ENCODE data around the gene ZNF804B.

The ZNF804B gene

GRCh38 chr7:88985295-88985694 is 225.8 kb downstream of the ZNF804B start:
- no peaks in the 10 kb centered on the region for H3K9me3 Mint-ChIP-seq
- no peak overlapping the region for H3K4me3 Mint-ChIP-seq
- no peaks in the 10 kb centered on the region for H3K27me3 Mint-ChIP-seq
- H3K4me1 Mint-ChIP-seq (ENCODE audit: low read depth): no peaks in the 10 kb centered on the region
- DNase-seq: no peak
- H3K27ac Mint-ChIP-seq: no peak overlapping the region
- no peaks in the 10 kb centered on the region for H3K36me3 Mint-ChIP-seq (ENCODE audit: low read depth)

- peaks cover 26% of the 10 kb centered on the region for H3K4me1 Mint-ChIP-seq (ENCODE audit: low read depth)
- no peak for DNase-seq
- H3K27ac Mint-ChIP-seq: no peak overlapping the region
- H3K27me3 Mint-ChIP-seq: no peaks in the 10 kb centered on the region
- no peaks in the 10 kb centered on the region for H3K9me3 Mint-ChIP-seq
- no peaks in the 10 kb centered on the region for H3K36me3 Mint-ChIP-seq (ENCODE audit: low read depth)
- no peak overlapping the region for H3K4me3 Mint-ChIP-seq
These were observed 241.8 kb downstream of the ZNF804B start for GRCh38 chr7:89001306-89001705.

GRCh38 chr7:89002981-89003956 is 243.8 kb downstream of the ZNF804B start:
- Mint-ChIP-seq H3K9me3 (no peaks in the 10 kb centered on the region), H3K27ac (peak overlapping the region; percentile 97), H3K27me3 (no peaks in the 10 kb centered on the region), H3K36me3 (ENCODE audit: low read depth) (no peaks in the 10 kb centered on the region), H3K4me1 (ENCODE audit: low read depth) (peaks cover 26% of the 10 kb centered on the region), H3K4me3 (peak overlapping the region; percentile 60)
- no peak for DNase-seq

- Mint-ChIP-seq H3K4me1 (ENCODE audit: low read depth) (no peaks in the 10 kb centered on the region), H3K4me3 (no peak overlapping the region), H3K27ac (no peak overlapping the region), H3K27me3 (no peaks in the 10 kb centered on the region), H3K9me3 (no peaks in the 10 kb centered on the region), H3K36me3 (ENCODE audit: low read depth) (no peaks in the 10 kb centered on the region)
- DNase-seq: no peak
These were observed 252.5 kb downstream of the ZNF804B start for GRCh38 chr7:89012016-89012415.

GRCh38 chr7:89017695-89018094 is 258.2 kb downstream of the ZNF804B start:
- DNase-seq: no peak
- Mint-ChIP-seq H3K9me3 (peaks cover 2% of the 10 kb centered on the region), H3K4me1 (ENCODE audit: low read depth) (no peaks in the 10 kb centered on the region), H3K36me3 (ENCODE audit: low read depth) (no peaks in the 10 kb centered on the region), H3K27ac (no peak overlapping the region), H3K27me3 (no peaks in the 10 kb centered on the region), H3K4me3 (no peak overlapping the region)

- peaks cover 2% of the 10 kb centered on the region for H3K9me3 Mint-ChIP-seq
- no peaks in the 10 kb centered on the region for H3K36me3 Mint-ChIP-seq (ENCODE audit: low read depth)
- no peak overlapping the region for H3K4me3 Mint-ChIP-seq
- no peaks in the 10 kb centered on the region for H3K27me3 Mint-ChIP-seq
- no peaks in the 10 kb centered on the region for H3K4me1 Mint-ChIP-seq (ENCODE audit: low read depth)
- H3K27ac Mint-ChIP-seq: no peak overlapping the region
- no peak for DNase-seq
These were observed 262.2 kb downstream of the ZNF804B start for GRCh38 chr7:89021741-89022140.

- no peak for DNase-seq
- Mint-ChIP-seq H3K4me1 (ENCODE audit: low read depth) (no peaks in the 10 kb centered on the region), H3K36me3 (ENCODE audit: low read depth) (no peaks in the 10 kb centered on the region), H3K9me3 (peaks cover 2% of the 10 kb centered on the region), H3K4me3 (no peak overlapping the region), H3K27ac (no peak overlapping the region), H3K27me3 (no peaks in the 10 kb centered on the region)
These were observed 263.7 kb downstream of the ZNF804B start for GRCh38 chr7:89023206-89023605.

GRCh38 chr7:89023877-89024276 is 264.4 kb downstream of the ZNF804B start:
- Mint-ChIP-seq H3K4me3 (no peak overlapping the region), H3K4me1 (ENCODE audit: low read depth) (no peaks in the 10 kb centered on the region), H3K9me3 (peaks cover 2% of the 10 kb centered on the region), H3K36me3 (ENCODE audit: low read depth) (no peaks in the 10 kb centered on the region), H3K27me3 (no peaks in the 10 kb centered on the region), H3K27ac (no peak overlapping the region)
- no peak for DNase-seq

- no peak for DNase-seq
These were observed 268.3 kb downstream of the ZNF804B start for GRCh38 chr7:89027781-89028180.

GRCh38 chr7:89028319-89028718 is 268.8 kb downstream of the ZNF804B start:
- Mint-ChIP-seq H3K27ac (no peak overlapping the region), H3K27me3 (no peaks in the 10 kb centered on the region), H3K9me3 (no peaks in the 10 kb centered on the region), H3K4me1 (ENCODE audit: low read depth) (peaks cover 3% of the 10 kb centered on the region), H3K4me3 (no peak overlapping the region), H3K36me3 (ENCODE audit: low read depth) (no peaks in the 10 kb centered on the region)
- no peak for DNase-seq

More at GRCh38 chr7:89027781-89028180, 268.3 kb downstream of the ZNF804B start:
- no peak overlapping the region for H3K4me3 Mint-ChIP-seq
- H3K27ac Mint-ChIP-seq: no peak overlapping the region
- H3K27me3 Mint-ChIP-seq: no peaks in the 10 kb centered on the region
- H3K36me3 Mint-ChIP-seq (ENCODE audit: low read depth): no peaks in the 10 kb centered on the region
- H3K4me1 Mint-ChIP-seq (ENCODE audit: low read depth): peaks cover 3% of the 10 kb centered on the region
- no peaks in the 10 kb centered on the region for H3K9me3 Mint-ChIP-seq

- H3K27me3 Mint-ChIP-seq: no peaks in the 10 kb centered on the region
- peaks cover 3% of the 10 kb centered on the region for H3K4me1 Mint-ChIP-seq (ENCODE audit: low read depth)
- H3K9me3 Mint-ChIP-seq: no peaks in the 10 kb centered on the region
- DNase-seq: no peak
- no peak overlapping the region for H3K27ac Mint-ChIP-seq
- no peaks in the 10 kb centered on the region for H3K36me3 Mint-ChIP-seq (ENCODE audit: low read depth)
- no peak overlapping the region for H3K4me3 Mint-ChIP-seq
These were observed 270.4 kb downstream of the ZNF804B start for GRCh38 chr7:89029864-89030263.

- Mint-ChIP-seq H3K27me3 (no peaks in the 10 kb centered on the region), H3K4me3 (no peak overlapping the region), H3K36me3 (ENCODE audit: low read depth) (no peaks in the 10 kb centered on the region), H3K4me1 (ENCODE audit: low read depth) (no peaks in the 10 kb centered on the region), H3K27ac (no peak overlapping the region), H3K9me3 (peaks cover 16% of the 10 kb centered on the region)
- no peak for DNase-seq
These were observed 281.7 kb downstream of the ZNF804B start for GRCh38 chr7:89041240-89041639.

GRCh38 chr7:89042940-89043339 is 283.4 kb downstream of the ZNF804B start:
- Mint-ChIP-seq H3K4me3 (no peak overlapping the region), H3K36me3 (ENCODE audit: low read depth) (no peaks in the 10 kb centered on the region), H3K9me3 (peaks cover 16% of the 10 kb centered on the region), H3K27ac (no peak overlapping the region), H3K27me3 (no peaks in the 10 kb centered on the region), H3K4me1 (ENCODE audit: low read depth) (no peaks in the 10 kb centered on the region)
- no peak for DNase-seq

GRCh38 chr7:89049043-89049442 is 289.5 kb downstream of the ZNF804B start:
- Mint-ChIP-seq H3K27me3 (no peaks in the 10 kb centered on the region), H3K36me3 (ENCODE audit: low read depth) (no peaks in the 10 kb centered on the region), H3K9me3 (peaks cover 6% of the 10 kb centered on the region), H3K4me1 (ENCODE audit: low read depth) (no peaks in the 10 kb centered on the region), H3K27ac (no peak overlapping the region), H3K4me3 (no peak overlapping the region)
- no peak for DNase-seq

GRCh38 chr7:89053130-89053529 is 293.6 kb downstream of the ZNF804B start:
- no peak overlapping the region for H3K27ac Mint-ChIP-seq
- H3K9me3 Mint-ChIP-seq: peaks cover 5% of the 10 kb centered on the region
- no peaks in the 10 kb centered on the region for H3K27me3 Mint-ChIP-seq
- DNase-seq: no peak
- H3K4me1 Mint-ChIP-seq (ENCODE audit: low read depth): no peaks in the 10 kb centered on the region
- H3K36me3 Mint-ChIP-seq (ENCODE audit: low read depth): no peaks in the 10 kb centered on the region
- no peak overlapping the region for H3K4me3 Mint-ChIP-seq
